Central memory CD8-positive, alpha-beta T cell (primary cell): ENCODE measurements around the gene VMO1.
A peak's percentile ranks its signal among the peaks of the same experiment; 100 is the strongest.

ENCODE experiments used
- ATAC-seq: fragments of 150-1000 bp; cut with Tn5 transposase; replicated peaks from 2 replicates; pipeline ENCODE4 v1.10.0; 2022; ENCODE audit warnings: mild to moderate bottlenecking, moderate FRiP score, moderate number of reproducible peaks; ENCODE audit not compliant: poor library complexity, severe bottlenecking; ENCODE audit errors: extremely low read depth
- DNase-seq, 2 donors: peaks; one replicate each; pipeline ENCODE4 v3.0.0; 2021; ENCODE audit warnings: low spot score in 2 of 2
- H3K27ac Mint-ChIP-seq: one replicate; pipeline ENCODE4 v1.8.0; 2022; ENCODE audit warnings: low read depth, mild to moderate bottlenecking, moderate library complexity, mixed read lengths
- H3K27me3 Mint-ChIP-seq: one replicate; pipeline ENCODE4 v1.8.0; 2022; ENCODE audit warnings: mixed read lengths
- H3K36me3 Mint-ChIP-seq: one replicate; pipeline ENCODE4 v1.8.0; 2022; ENCODE audit warnings: mild to moderate bottlenecking, moderate library complexity, mixed read lengths; ENCODE audit not compliant: insufficient read depth
- H3K4me1 Mint-ChIP-seq: one replicate; pipeline ENCODE4 v1.8.0; 2022; ENCODE audit warnings: mixed read lengths
- H3K4me3 Mint-ChIP-seq: one replicate; pipeline ENCODE4 v1.8.0; 2022; ENCODE audit warnings: mild to moderate bottlenecking, moderate library complexity, mixed read lengths
- H3K9me3 Mint-ChIP-seq: one replicate; pipeline ENCODE4 v1.8.0; 2022; ENCODE audit warnings: mixed read lengths

The VMO1 gene

DNA sequence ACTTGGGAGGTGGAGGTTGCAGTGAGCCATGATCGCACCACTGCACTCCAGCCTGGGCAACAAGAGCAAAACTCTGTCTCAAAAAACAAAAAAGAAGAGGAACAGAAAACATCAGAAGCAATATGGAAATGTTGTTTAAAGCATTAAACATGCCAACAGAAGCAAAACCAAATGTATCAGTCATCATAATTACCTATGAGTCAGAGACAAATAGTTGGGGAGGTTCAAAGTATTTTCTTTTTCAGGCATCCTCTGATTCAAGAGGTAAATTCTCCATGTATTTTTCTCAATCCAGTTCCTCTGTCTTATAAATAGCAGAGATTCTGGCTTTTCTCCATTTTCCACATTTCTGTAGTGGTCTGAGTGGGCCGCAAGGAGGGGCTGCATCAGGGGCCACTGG, 16.5 kb downstream of the VMO1 start:
- no peak for ATAC-seq
- DNase-seq = no peak

DNA sequence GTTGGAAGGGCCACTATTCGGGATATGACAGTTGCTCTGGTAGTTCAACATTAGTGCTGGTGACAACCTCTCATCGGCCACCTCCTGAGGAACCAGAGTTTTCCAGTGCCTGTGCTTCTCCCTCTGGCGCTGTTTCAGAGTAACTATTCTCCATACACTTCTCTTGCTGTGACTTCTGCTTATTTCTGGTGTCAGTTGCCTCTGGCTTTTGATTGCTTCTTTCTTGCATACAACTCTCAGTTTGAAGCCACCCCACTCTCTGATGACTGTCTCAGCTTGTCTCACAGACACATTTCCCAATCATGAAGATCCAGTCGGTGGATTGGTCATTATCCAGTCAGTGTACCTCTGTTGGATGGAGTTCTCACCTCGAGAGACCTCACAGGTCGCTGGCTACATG, 17.9 kb downstream of the VMO1 start:
- Mint-ChIP-seq H3K27me3 (peaks cover 14% of the 10 kb centered on the region), H3K4me1 (peaks cover 7% of the 10 kb centered on the region), H3K4me3 (no peak overlapping the region), H3K36me3 (no peaks in the 10 kb centered on the region), H3K27ac (no peak overlapping the region), H3K9me3 (no peaks in the 10 kb centered on the region)
- DNase-seq (no peak), ATAC-seq (no peak)

More for the DNA sequence above, 16.5 kb downstream of the VMO1 start:
- peaks cover 14% of the 10 kb centered on the region for H3K27me3 Mint-ChIP-seq
- no peaks in the 10 kb centered on the region for H3K36me3 Mint-ChIP-seq
- H3K4me1 Mint-ChIP-seq = peaks cover 7% of the 10 kb centered on the region
- H3K4me3 Mint-ChIP-seq = no peak overlapping the region
- H3K27ac Mint-ChIP-seq = no peak overlapping the region
- no peaks in the 10 kb centered on the region for H3K9me3 Mint-ChIP-seq

DNA sequence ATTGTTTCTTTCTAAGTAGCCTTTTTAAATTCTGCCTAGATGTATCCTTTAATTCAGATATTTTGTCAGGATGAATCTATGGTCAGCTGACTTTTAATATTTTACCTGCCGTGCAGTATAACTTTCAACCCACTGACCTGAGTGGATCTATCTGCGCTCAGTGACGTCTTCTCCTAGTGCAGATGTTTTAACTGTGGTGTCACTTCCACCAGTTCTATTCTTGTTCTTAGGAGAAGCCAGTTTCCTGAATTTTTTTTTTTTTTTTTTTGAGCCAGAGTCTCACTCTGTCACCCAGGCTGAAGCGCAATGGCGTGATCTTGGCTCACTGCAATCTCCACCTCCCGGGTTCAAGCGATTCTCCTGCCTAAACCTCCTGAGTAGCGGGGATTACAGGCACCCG, 19.4 kb downstream of the VMO1 start:
- ATAC-seq (no peak), DNase-seq (no peak)
- Mint-ChIP-seq H3K27ac (no peak overlapping the region), H3K9me3 (no peaks in the 10 kb centered on the region), H3K36me3 (no peaks in the 10 kb centered on the region), H3K4me1 (peaks cover 4% of the 10 kb centered on the region), H3K4me3 (no peak overlapping the region), H3K27me3 (peaks cover 14% of the 10 kb centered on the region)

DNA sequence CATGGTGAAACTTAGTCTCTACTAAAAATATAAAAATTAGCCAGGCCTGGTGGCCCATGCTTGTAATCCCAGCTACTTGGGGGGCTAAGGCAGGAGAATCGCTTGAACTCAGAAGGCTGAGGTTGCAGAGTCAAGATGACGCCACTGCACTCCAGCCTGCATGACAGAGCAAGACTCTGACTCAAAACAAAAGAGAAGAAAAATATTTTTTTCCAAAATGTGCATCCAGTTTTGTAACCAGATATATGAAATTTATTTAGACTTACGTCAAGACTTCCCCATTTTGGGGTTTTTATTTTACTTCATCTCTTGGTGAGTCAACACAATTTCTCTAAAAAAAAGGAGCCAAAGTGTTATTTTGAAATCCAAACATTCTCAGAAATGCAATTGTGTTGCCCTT, 20.0 kb downstream of the VMO1 start:
- no peak for DNase-seq
- Mint-ChIP-seq H3K4me3 (no peak overlapping the region), H3K36me3 (no peaks in the 10 kb centered on the region), H3K27ac (no peak overlapping the region), H3K27me3 (peaks cover 14% of the 10 kb centered on the region), H3K9me3 (no peaks in the 10 kb centered on the region), H3K4me1 (no peaks in the 10 kb centered on the region)
- no peak for ATAC-seq

DNA sequence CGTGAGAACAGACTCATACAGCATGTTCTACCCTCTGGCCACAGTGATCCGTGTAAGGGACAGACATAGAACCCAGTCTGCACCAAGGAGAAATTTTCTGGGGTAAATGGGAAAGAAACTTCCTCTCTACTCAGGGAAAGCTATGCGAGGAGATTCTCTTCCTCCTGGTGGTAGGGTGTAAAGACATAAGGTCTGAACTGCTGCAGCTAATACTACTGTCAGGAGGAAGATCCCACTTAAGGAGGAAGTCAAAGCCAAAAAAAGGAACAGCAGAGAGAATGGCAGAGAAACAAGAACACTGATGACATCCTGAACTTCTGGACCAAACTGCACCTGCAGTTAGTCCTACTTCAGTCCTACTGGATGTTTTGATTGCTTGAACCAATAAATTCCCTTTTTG, 21.6 kb downstream of the VMO1 start:
- H3K27ac Mint-ChIP-seq = no peak overlapping the region
- no peaks in the 10 kb centered on the region for H3K36me3 Mint-ChIP-seq
- no peaks in the 10 kb centered on the region for H3K9me3 Mint-ChIP-seq
- H3K4me1 Mint-ChIP-seq = no peaks in the 10 kb centered on the region
- no peak overlapping the region for H3K4me3 Mint-ChIP-seq
- DNase-seq (no peak), ATAC-seq (no peak)
- H3K27me3 Mint-ChIP-seq = peaks cover 22% of the 10 kb centered on the region

DNA sequence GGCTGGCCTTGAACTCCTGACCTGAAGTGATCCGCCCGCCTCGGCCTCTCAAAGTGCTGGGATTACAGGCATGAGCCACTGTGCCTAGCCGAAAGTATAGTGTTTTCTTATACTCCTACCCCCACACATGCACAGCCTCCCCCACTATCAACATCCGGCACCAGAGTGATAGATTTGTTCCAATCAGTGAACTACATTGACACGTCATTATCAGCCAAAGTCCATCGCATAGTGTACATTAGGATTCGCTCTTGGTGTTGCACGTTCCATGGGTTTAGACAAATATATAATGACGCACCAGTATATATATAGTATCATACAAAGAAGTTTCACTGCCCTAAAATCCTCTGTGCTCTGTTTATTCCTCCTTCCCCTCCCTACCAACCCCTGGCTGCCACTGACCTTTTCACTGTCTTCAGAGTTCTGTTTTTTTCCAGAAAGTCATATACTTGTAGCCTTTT, 26.4 kb downstream of the VMO1 start:
- no peak for ATAC-seq
- no peaks in the 10 kb centered on the region for H3K4me1 Mint-ChIP-seq
- peaks cover 2% of the 10 kb centered on the region for H3K36me3 Mint-ChIP-seq
- no peaks in the 10 kb centered on the region for H3K9me3 Mint-ChIP-seq
- DNase-seq = no peak
- peaks cover 27% of the 10 kb centered on the region for H3K27me3 Mint-ChIP-seq
- H3K27ac Mint-ChIP-seq = no peak overlapping the region
- H3K4me3 Mint-ChIP-seq = no peak overlapping the region

DNA sequence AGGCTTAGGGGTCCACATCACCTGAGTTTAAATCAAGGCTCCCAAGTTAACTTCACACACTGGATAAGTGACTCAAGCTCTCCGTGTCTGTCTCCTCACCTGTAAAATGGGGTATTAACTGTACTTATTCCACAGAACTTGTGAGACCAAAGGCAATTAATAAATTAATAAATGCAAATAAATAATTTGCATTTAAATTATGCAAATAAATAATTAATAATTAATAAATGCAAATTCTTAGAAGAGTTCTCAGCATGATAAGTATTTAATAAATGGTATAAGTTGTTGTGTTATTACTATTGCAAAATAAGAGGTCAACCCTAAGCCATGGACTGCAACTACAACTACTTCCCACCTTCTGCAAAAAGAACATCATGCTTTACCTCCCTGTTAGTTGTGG, 32.8 kb downstream of the VMO1 start:
- no peak for DNase-seq
- no peak overlapping the region for H3K27ac Mint-ChIP-seq
- peaks cover 4% of the 10 kb centered on the region for H3K4me1 Mint-ChIP-seq
- no peak overlapping the region for H3K4me3 Mint-ChIP-seq
- H3K9me3 Mint-ChIP-seq = no peaks in the 10 kb centered on the region
- no peak for ATAC-seq
- H3K36me3 Mint-ChIP-seq = peaks cover 2% of the 10 kb centered on the region
- H3K27me3 Mint-ChIP-seq = peaks cover 73% of the 10 kb centered on the region

DNA sequence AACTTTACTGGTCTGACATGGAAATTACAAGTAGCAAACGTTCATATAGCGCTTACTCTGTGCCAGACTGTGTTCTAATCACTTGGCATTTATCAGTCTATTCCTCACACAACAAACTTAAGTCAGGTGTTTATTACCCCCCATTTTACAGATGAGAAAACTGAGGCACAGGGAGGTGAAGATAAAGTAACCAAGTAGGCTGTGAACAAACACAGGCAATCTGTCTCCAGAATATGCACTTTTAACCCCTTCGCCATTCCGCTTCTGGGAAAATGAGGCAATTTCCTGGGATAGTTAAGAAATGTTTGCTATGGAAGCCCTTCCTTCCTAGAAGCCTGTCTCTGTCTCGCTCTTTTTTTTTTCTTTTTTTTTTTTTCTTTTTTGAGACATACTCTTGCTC, 34.2 kb downstream of the VMO1 start:
- no peaks in the 10 kb centered on the region for H3K36me3 Mint-ChIP-seq
- H3K27me3 Mint-ChIP-seq = peaks cover 73% of the 10 kb centered on the region
- ATAC-seq (no peak), DNase-seq (no peak)
- H3K4me1 Mint-ChIP-seq = peaks cover 13% of the 10 kb centered on the region
- H3K4me3 Mint-ChIP-seq = no peak overlapping the region
- no peak overlapping the region for H3K27ac Mint-ChIP-seq
- H3K9me3 Mint-ChIP-seq = no peaks in the 10 kb centered on the region

DNA sequence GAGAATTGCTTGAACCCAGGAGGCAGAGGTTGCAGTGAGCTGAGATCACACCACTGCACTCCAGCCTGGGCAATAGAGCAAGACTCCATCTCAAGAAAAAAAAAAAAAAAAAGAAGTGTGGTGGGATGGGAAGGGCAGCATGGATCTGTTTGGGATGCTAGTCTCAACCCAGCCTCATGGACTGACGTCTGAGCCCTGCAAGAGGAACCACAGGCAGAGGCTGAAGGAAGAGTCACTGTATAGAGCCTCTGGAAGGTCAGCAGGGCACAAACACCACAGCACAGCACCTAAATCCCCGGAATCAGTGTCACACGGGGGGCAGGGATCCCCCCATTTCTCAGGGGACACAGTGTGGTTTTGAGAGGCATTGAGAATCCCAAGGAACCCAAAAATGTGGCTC, 35.6 kb downstream of the VMO1 start:
- Mint-ChIP-seq H3K27me3 (peaks cover 73% of the 10 kb centered on the region), H3K9me3 (no peaks in the 10 kb centered on the region), H3K36me3 (no peaks in the 10 kb centered on the region), H3K4me1 (peaks cover 13% of the 10 kb centered on the region), H3K4me3 (no peak overlapping the region), H3K27ac (no peak overlapping the region)
- no peak for ATAC-seq
- no peak for DNase-seq

DNA sequence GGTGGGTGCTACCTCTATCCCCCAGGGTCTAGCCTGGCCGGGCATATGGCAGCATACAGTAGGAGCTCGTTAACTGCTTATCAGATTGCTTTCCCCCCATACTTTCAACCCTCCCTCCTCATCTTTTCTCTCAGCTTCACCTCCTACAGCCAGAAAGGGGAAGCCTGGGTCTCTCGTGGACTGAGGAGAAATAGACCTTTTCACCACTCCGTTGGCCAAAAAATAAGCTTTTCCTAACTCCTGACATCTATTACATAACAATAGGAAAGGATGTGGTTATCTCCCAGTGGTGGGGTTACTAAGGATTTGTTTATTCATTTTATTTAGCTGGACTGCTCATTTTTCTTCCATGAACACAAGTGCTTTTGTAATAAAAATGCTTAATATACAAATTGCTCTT, 37.5 kb downstream of the VMO1 start:
- DNase-seq (no peak), ATAC-seq (no peak)
- Mint-ChIP-seq H3K36me3 (peaks cover 2% of the 10 kb centered on the region), H3K4me1 (peaks cover 13% of the 10 kb centered on the region), H3K4me3 (no peak overlapping the region), H3K27me3 (peaks cover 74% of the 10 kb centered on the region), H3K9me3 (no peaks in the 10 kb centered on the region), H3K27ac (no peak overlapping the region)

DNA sequence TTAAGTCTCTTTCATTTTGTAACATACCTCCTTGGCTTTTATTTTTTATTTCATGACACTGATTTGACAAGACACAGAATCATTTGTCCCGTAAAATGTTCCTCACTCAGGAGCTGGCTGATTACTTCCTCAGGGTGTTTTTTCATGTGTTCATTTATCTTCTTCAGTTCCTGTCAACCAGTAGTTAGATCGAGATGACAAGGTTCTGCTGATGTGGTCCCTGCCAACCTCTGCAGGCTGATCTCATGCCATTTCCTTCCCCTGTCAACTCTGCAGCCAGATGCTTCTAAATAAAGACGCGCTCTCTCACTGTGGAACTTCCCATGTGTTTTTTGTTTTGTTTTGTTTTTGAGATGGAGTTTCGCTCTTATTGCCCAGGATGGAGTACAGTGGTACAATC, 38.3 kb downstream of the VMO1 start:
- DNase-seq = no peak
- no peaks in the 10 kb centered on the region for H3K9me3 Mint-ChIP-seq
- peaks cover 2% of the 10 kb centered on the region for H3K36me3 Mint-ChIP-seq
- peak; percentile 65 for ATAC-seq
- peaks cover 77% of the 10 kb centered on the region for H3K27me3 Mint-ChIP-seq
- no peak overlapping the region for H3K27ac Mint-ChIP-seq
- peak overlapping the region; percentile 5 for H3K4me3 Mint-ChIP-seq
- H3K4me1 Mint-ChIP-seq = peaks cover 13% of the 10 kb centered on the region

DNA sequence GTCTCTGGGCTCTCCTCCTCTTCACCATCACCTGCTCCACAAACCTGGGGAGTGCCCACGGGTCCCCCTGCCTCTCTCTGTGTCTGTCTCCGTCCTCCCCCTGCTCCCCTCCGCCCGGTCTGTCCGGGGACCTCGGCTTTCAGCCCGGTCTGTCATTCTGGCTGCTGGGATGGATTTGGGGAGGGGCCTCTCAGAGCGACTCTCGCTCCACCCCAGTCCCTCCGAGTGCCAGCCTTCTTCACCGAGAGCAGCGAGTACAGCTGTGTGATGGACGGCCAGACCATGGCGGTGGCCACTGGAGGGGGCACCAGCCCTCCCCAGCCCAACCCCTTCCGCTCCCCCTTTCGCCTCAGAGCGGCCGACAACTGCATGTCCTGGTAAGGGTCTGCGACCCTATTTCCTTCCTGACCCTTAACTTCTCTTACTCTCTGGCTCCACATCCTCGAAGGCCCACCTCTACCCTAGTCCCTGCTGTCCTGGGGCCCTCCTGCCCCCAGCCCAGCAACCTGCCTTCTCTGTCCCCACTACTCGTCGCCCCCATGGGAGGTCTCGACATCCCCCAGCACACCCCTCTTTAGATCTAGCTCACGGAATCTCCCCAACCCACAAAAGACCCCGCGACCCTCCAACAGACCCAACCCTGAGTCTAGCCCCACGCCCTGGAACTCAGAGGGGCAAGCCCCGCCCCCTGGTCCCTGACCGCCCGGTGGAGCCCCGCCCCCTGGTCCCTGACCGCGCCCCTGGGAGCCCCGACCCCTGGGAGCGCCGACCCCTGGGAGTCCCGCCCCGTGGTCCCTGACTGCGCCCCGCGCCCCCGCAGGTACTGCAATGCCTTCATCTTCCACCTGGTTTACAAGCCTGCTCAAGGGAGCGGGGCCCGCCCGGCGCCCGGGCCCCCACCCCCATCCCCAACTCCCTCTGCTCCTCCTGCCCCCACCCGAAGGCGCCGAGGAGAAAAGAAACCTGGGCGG, 40.9 kb downstream of the VMO1 start:
- Mint-ChIP-seq H3K4me1 (peaks cover 16% of the 10 kb centered on the region), H3K4me3 (no peak overlapping the region), H3K27ac (no peak overlapping the region), H3K9me3 (no peaks in the 10 kb centered on the region), H3K36me3 (peaks cover 4% of the 10 kb centered on the region), H3K27me3 (peaks cover 77% of the 10 kb centered on the region)
- DNase-seq (no peak), ATAC-seq (no peak)

DNA sequence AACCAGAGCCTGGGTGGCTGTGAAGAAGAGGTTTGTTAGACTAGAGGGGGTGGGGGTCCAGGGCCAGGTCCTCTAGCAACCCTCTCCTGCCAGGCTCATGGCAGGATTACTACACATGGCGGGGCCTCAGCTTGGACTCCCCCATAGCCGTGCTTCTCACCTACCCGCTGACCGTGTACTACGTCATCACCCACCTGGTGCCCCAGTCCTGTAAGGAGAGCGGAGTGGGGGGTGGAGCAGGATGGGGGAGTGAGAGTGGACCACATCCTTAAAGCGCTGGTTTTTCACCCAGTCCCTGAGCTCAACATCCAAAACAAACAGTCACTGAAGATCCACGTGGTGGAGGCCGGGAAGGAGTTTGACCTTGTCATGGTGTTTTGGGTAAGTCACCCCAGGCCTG, 42.3 kb downstream of the VMO1 start:
- H3K27ac Mint-ChIP-seq = no peak overlapping the region
- DNase-seq (no peak), ATAC-seq (no peak)
- H3K36me3 Mint-ChIP-seq = peaks cover 5% of the 10 kb centered on the region
- no peak overlapping the region for H3K4me3 Mint-ChIP-seq
- peaks cover 25% of the 10 kb centered on the region for H3K4me1 Mint-ChIP-seq
- H3K9me3 Mint-ChIP-seq = no peaks in the 10 kb centered on the region
- peaks cover 74% of the 10 kb centered on the region for H3K27me3 Mint-ChIP-seq
